IMR-90 (cell line): ENCODE data around the gene STX2. TPM values are rescaled to one million over a fixed set of nuclear protein-coding genes. Genes with fewer than 3 reads are reported as not detected.

ENCODE experiments used
- ATAC-seq: fragments of 200-7000 bp; cut with Tn5 transposase; 2 replicates; pipeline ENCODE4 v1.9.1; 2020; ENCODE audit warnings: low read depth, mild to moderate bottlenecking, moderate library complexity
- BruUV-seq: library from RNA; stranded (reverse); fragments of 400-500 nt; replicated peaks from 2 replicates; lab custom pipeline; 2021; lab: Mats Ljungman, UMichigan
- CTCF ChIA-PET: fragments of 300-600 bp; formaldehyde crosslinking; extraction: SDS; loops from one replicate; lab custom pipeline; 2021; ENCODE audit warnings: antibody characterized with exemption; lab: Yijun Ruan, JAX
- POLR2A ChIA-PET: fragments of 300-600 bp; sonication (Branson Sonifier 250); formaldehyde crosslinking; loops from one replicate; lab custom pipeline; 2022; ENCODE audit warnings: antibody characterized with exemption; ENCODE audit not compliant: unreplicated experiment; lab: Charles Lee
- DNase-seq: peaks from one replicate; pipeline ENCODE4 v3.0.0; 2013
- H2AFZ ChIP-seq: replicated peaks from 2 replicates; pipeline ENCODE3; 2013; ENCODE audit warnings: low read length, mild to moderate bottlenecking; ENCODE audit not compliant: poor library complexity
- H2AK5ac ChIP-seq: 2 replicates; pipeline ENCODE4 v1.6.1; 2013; ENCODE audit warnings: low read depth, low read length, inconsistent platforms
- H2AK9ac ChIP-seq: replicated peaks from 2 replicates; pipeline ENCODE3; 2013; ENCODE audit warnings: mild to moderate bottlenecking, low read depth, low read length, moderate library complexity; ENCODE audit not compliant: poor library complexity
- H2BK120ac ChIP-seq: 2 replicates; pipeline ENCODE4 v1.6.1; 2013; ENCODE audit warnings: low read depth, low read length, inconsistent platforms
- H2BK15ac ChIP-seq: 3 replicates; pipeline ENCODE4 v1.6.1; 2013; ENCODE audit warnings: low read depth, low read length, inconsistent platforms
- H2BK20ac ChIP-seq: 2 replicates; pipeline ENCODE4 v1.6.1; 2013; ENCODE audit warnings: low read depth, mild to moderate bottlenecking, inconsistent platforms, low read length, moderate library complexity
- H2BK5ac ChIP-seq: 2 replicates; pipeline ENCODE4 v1.6.1; 2013; ENCODE audit warnings: mild to moderate bottlenecking, low read depth, low read length, inconsistent platforms; ENCODE audit not compliant: poor library complexity, severe bottlenecking
- H3K14ac ChIP-seq: replicated peaks from 2 replicates; pipeline ENCODE4 v1.6.1; 2013; ENCODE audit warnings: low read depth, low read length, inconsistent platforms
- H3K18ac ChIP-seq: 2 replicates; pipeline ENCODE4 v1.6.1; 2013; ENCODE audit warnings: low read depth, low read length, control low read depth
- H3K23ac ChIP-seq: 2 replicates; pipeline ENCODE4 v1.6.1; 2013; ENCODE audit warnings: low read depth, low read length, inconsistent platforms
- H3K27ac ChIP-seq: 2 replicates; pipeline ENCODE4 v1.5.1; 2013; ENCODE audit warnings: mild to moderate bottlenecking, control low read depth, low read length; ENCODE audit not compliant: insufficient read depth
- H3K27me3 ChIP-seq: 2 replicates; pipeline ENCODE4 v1.6.1; 2013; ENCODE audit warnings: low read length; ENCODE audit not compliant: control insufficient read depth, insufficient read depth
- H3K36me3 ChIP-seq: 2 replicates; pipeline ENCODE4 v1.6.1; 2013; ENCODE audit warnings: low read length, mixed read lengths; ENCODE audit not compliant: control insufficient read depth, insufficient read depth
- H3K4ac ChIP-seq: 2 replicates; pipeline ENCODE4 v1.6.1; 2013; ENCODE audit warnings: low read depth, low read length, inconsistent platforms
- H3K4me1 ChIP-seq: 2 replicates; pipeline ENCODE4 v1.6.1; 2013; ENCODE audit warnings: low read length, mixed read lengths; ENCODE audit not compliant: control insufficient read depth, insufficient read depth
- H3K4me2 ChIP-seq: 2 replicates; pipeline ENCODE4 v1.6.1; 2013; ENCODE audit warnings: low read depth, mild to moderate bottlenecking, control low read depth, low read length, moderate library complexity
- H3K4me3 ChIP-seq: 2 replicates; pipeline ENCODE4 v1.5.1; 2013; ENCODE audit warnings: low read depth, mild to moderate bottlenecking, control low read depth, low read length, moderate library complexity; ENCODE audit not compliant: insufficient read depth
- H3K56ac ChIP-seq: 2 replicates; pipeline ENCODE4 v1.6.1; 2013; ENCODE audit warnings: low read length, inconsistent platforms; ENCODE audit not compliant: insufficient read depth; ENCODE audit errors: extremely low read depth
- H3K79me1 ChIP-seq, 2 experiments: 2 replicates each; pipeline ENCODE4 v1.6.1; 2013; ENCODE audit warnings: low read length in 2 of 2, inconsistent platforms in 1 of 2, low read depth in 1 of 2
- H3K9ac ChIP-seq: 2 replicates; pipeline ENCODE4 v1.6.1; 2013; ENCODE audit warnings: low read depth, low read length, control low read depth
- H3K9me1 ChIP-seq: 2 replicates; pipeline ENCODE4 v1.6.1; 2013; ENCODE audit warnings: low read length, inconsistent platforms; ENCODE audit not compliant: insufficient read depth
- H3K9me3 ChIP-seq: 2 replicates; pipeline ENCODE4 v1.6.1; 2013; ENCODE audit warnings: low read length; ENCODE audit not compliant: control insufficient read depth, insufficient read depth
- H4K20me1 ChIP-seq: 2 replicates; pipeline ENCODE4 v1.6.1; 2013; ENCODE audit warnings: low read length, inconsistent platforms; ENCODE audit not compliant: insufficient read depth
- H4K5ac ChIP-seq: 2 replicates; pipeline ENCODE4 v1.6.1; 2013; ENCODE audit warnings: mild to moderate bottlenecking, low read depth, low read length, control low read depth
- H4K8ac ChIP-seq, 2 experiments: 2 replicates each; pipeline ENCODE4 v1.6.1; 2013; ENCODE audit warnings: low read depth in 2 of 2, low read length in 2 of 2, control low read depth in 1 of 2, inconsistent platforms in 1 of 2
- H4K91ac ChIP-seq: 2 replicates; pipeline ENCODE4 v1.6.1; 2013; ENCODE audit warnings: low read depth, low read length, inconsistent platforms; ENCODE audit not compliant: insufficient read depth
- BHLHE40 ChIP-seq: fragments of 150-350 bp; IDR thresholded peaks from 2 replicates; pipeline ENCODE4 v1.6.1; 2016; ENCODE audit warnings: mild to moderate bottlenecking, low read depth, low read length
- CEBPB ChIP-seq: IDR thresholded peaks from 2 replicates; pipeline ENCODE4 v1.6.1; 2012; ENCODE audit warnings: low read depth, low read length, improper control_type of control experiment
- CHD1 ChIP-seq: IDR thresholded peaks from 2 replicates; pipeline ENCODE4 v1.6.1; 2012; ENCODE audit warnings: low read depth, low read length, improper control_type of control experiment
- CTCF ChIP-seq: conservative IDR thresholded peaks from 2 replicates; pipeline ENCODE4 v1.5.1; 2012; ENCODE audit warnings: mild to moderate bottlenecking, low read depth, low read length, improper control_type of control experiment
- ELK1 ChIP-seq: fragments of 150-350 bp; IDR thresholded peaks from 2 replicates; pipeline ENCODE4 v1.6.1; 2016; ENCODE audit warnings: low read depth, mild to moderate bottlenecking, low read length, moderate library complexity, borderline replicate concordance
- FOS ChIP-seq: fragments of 150-350 bp; IDR thresholded peaks from 2 replicates; pipeline ENCODE4 v1.6.1; 2016; ENCODE audit warnings: low read depth, low read length
- MAFK ChIP-seq: IDR thresholded peaks from 2 replicates; pipeline ENCODE4 v1.6.1; 2012; ENCODE audit warnings: low read depth, low read length, improper control_type of control experiment
- MAZ ChIP-seq: IDR thresholded peaks from 2 replicates; pipeline ENCODE4 v1.6.1; 2012; ENCODE audit warnings: low read depth, mild to moderate bottlenecking, low read length, improper control_type of control experiment, moderate library complexity, borderline replicate concordance
- MXI1 ChIP-seq: IDR thresholded peaks from 2 replicates; pipeline ENCODE4 v1.6.1; 2012; ENCODE audit warnings: low read depth, mild to moderate bottlenecking, low read length, moderate library complexity, borderline replicate concordance
- NFE2L2 ChIP-seq: fragments of 150-350 bp; IDR thresholded peaks from 2 replicates; pipeline ENCODE4 v1.6.1; 2016; ENCODE audit warnings: low read depth, mild to moderate bottlenecking, low read length
- POLR2A ChIP-seq: IDR thresholded peaks from 2 replicates; pipeline ENCODE4 v1.6.1; 2012; ENCODE audit warnings: mild to moderate bottlenecking, low read depth, low read length
- RAD21 ChIP-seq: IDR thresholded peaks from 2 replicates; pipeline ENCODE4 v1.6.1; 2012; ENCODE audit warnings: low read length, improper control_type of control experiment
- RCOR1 ChIP-seq: IDR thresholded peaks from 2 replicates; pipeline ENCODE4 v1.6.1; 2012; ENCODE audit warnings: mild to moderate bottlenecking, low read length, improper control_type of control experiment; ENCODE audit not compliant: insufficient replicate concordance
- RFX5 ChIP-seq: IDR thresholded peaks from 2 replicates; pipeline ENCODE4 v1.8.0; 2012; ENCODE audit warnings: low read depth, mild to moderate bottlenecking, low read length, moderate library complexity
- SMC3 ChIP-seq: fragments of 150-350 bp; IDR thresholded peaks from 2 replicates; pipeline ENCODE4 v1.6.1; 2016; ENCODE audit warnings: low read depth, mild to moderate bottlenecking, antibody characterized with exemption, low read length, moderate library complexity
- USF2 ChIP-seq: fragments of 150-350 bp; IDR thresholded peaks from 2 replicates; pipeline ENCODE4 v1.6.1; 2017; ENCODE audit warnings: mild to moderate bottlenecking, antibody characterized with exemption, low read length, low read depth
- WGBS, 2 experiments: methylation state at CpG; one replicate each; pipeline versions ENCODE4 v1.1.5 to v1.1.7; 2013; ENCODE audit warnings: missing lambda C conversion rate in 2 of 2; ENCODE audit not compliant: insufficient read length in 1 of 2; ENCODE audit errors: extremely low coverage in 2 of 2; 5-methylcytosine and 5-hydroxymethylcytosine counted together
- dilution Hi-C: fragments of 300-500 bp; cut with HindIII; formaldehyde crosslinking; loops from one replicate; pipeline ENCODE4 v1.14.3; 2018; ENCODE audit warnings: low sequenced_read_pairs; ENCODE audit not compliant: unreplicated experiment
- in situ Hi-C: fragments of 300-500 bp; cut with MboI; formaldehyde crosslinking; loops from 3 replicates; pipeline ENCODE4 v1.14.3; 2019; ENCODE audit warnings: low sequenced_read_pairs, inconsistent platforms, mixed read lengths
- intact Hi-C: fragments of 100-400 bp; cut with micrococcal nuclease; formaldehyde crosslinking; loops from 2 replicates; pipeline ENCODE4 v1.10.0; 2022
- polyA plus RNA-seq, 3 experiments: library from polyadenylated mRNA; depleted of rRNA; stranded (reverse); fragments of >200 nt; gene quantifications; 2 replicates each; pipeline ENCODE4 v1.2.3, GENCODE V29; 2012; ENCODE audit warnings: low replicate concordance in 1 of 3
- total RNA-seq: library from RNA; depleted of rRNA; stranded (reverse); fragments of >200 nt; gene quantifications from 2 replicates; pipeline ENCODE4 v1.2.3, GENCODE V29; 2012

STX2 gene
- total and polyA plus RNA-seq, 2 of the 4 experiments (the other 2 are of a cell fraction) = 26.9 to 32.5 TPM

- DNase-seq = no peak
- Histone ChIP-seq H3K23ac (no peak overlapping the region), H3K14ac (no peak overlapping the region), H2AK5ac (no peak overlapping the region), H3K4me1 (no peaks in the 10 kb centered on the region), H3K18ac (no peak overlapping the region), H3K56ac (no peak overlapping the region), H3K4ac (no peak overlapping the region), H3K27me3 (no peaks in the 10 kb centered on the region), H3K9me3 (no peaks in the 10 kb centered on the region; the same call in 1 of the 2 replicates), H3K4me2 (no peak overlapping the region), H4K91ac (no peak overlapping the region), H2BK20ac (no peak overlapping the region), H3K4me3 (no peak overlapping the region), H3K9me1 (no peaks in the 10 kb centered on the region; the same call in 1 of the 2 replicates), H4K5ac (no peak overlapping the region), H3K36me3 (peaks cover 6% of the 10 kb centered on the region; the same call in 1 of the 2 replicates), H4K20me1 (no peaks in the 10 kb centered on the region), H2BK120ac (no peak overlapping the region), H2BK5ac (no peak overlapping the region), H3K9ac (no peak overlapping the region), H3K79me1 (no peaks in the 10 kb centered on the region), H3K27ac (no peak overlapping the region), H2AK9ac (no peak overlapping the region), H2AFZ (no peak overlapping the region), H2BK15ac (no peak overlapping the region), H4K8ac (no peak overlapping the region)
- ChIA-PET CTCF (no interaction called here), POLR2A (no interaction called here)
- no CpG with 5 or more reads among the region's 18 CpGs for WGBS, 2 experiments
- in situ Hi-C loops (no loop called here), intact Hi-C loops (no loop called here), dilution Hi-C loops (no loop called here)
- no TSS peak for BruUV-seq
- TF ChIP-seq MAFK (no peak), CTCF (no peak), MAZ (no peak), FOS (no peak), SMC3 (no peak), NFE2L2 (no peak), USF2 (no peak), CEBPB (no peak), RAD21 (no peak), ELK1 (no peak), RFX5 (no peak), CHD1 (no peak), BHLHE40 (no peak), POLR2A (no peak), MXI1 (no peak), RCOR1 (no peak)
- ATAC-seq = no peak
These were observed 55.8 kb downstream of the STX2 start for GRCh38 chr12:130783110-130783715.
